ENCODE measurements around the gene SRSF4.

Gene SRSF4

GRCh38 chr1:29099286-29099685 is 82.4 kb downstream of the SRSF4 start:
- DNase-seq (ENCODE audit: low read depth in 2 of 3, low spot score in 1 of 3) = no peak
